ENCODE data around the gene SARS2. TPM values are rescaled to one million over a fixed set of nuclear protein-coding genes. Genes with fewer than 3 reads are reported as not detected.

The SARS2 gene
- total RNA-seq, 1 donor from 2014 or later, result 21.6 TPM

DNA sequence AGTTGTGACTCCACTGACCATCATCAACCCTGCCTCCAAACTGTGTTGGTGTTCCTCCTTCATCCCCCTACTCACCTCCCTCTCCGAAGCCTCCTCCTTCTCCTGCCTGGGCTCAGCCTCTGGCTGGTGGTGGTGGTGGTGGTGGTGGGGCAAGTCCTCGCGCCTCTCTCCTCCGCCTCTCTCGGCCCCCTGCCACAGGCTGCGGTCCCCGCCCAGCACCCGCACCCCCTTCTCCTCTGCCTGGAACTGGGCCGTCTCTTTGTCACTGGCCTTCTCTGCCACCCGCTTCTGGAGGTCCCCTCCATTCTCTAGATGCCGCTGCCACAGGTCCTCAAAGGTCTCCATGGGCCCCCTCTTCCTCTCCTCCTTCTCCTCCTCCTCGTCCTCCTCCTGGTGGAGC, 20.1 kb downstream of the SARS2 start:
- H3K9me3 ChIP-seq, result no peaks in the 10 kb centered on the region
- TF ChIP-seq, protein P1, sequence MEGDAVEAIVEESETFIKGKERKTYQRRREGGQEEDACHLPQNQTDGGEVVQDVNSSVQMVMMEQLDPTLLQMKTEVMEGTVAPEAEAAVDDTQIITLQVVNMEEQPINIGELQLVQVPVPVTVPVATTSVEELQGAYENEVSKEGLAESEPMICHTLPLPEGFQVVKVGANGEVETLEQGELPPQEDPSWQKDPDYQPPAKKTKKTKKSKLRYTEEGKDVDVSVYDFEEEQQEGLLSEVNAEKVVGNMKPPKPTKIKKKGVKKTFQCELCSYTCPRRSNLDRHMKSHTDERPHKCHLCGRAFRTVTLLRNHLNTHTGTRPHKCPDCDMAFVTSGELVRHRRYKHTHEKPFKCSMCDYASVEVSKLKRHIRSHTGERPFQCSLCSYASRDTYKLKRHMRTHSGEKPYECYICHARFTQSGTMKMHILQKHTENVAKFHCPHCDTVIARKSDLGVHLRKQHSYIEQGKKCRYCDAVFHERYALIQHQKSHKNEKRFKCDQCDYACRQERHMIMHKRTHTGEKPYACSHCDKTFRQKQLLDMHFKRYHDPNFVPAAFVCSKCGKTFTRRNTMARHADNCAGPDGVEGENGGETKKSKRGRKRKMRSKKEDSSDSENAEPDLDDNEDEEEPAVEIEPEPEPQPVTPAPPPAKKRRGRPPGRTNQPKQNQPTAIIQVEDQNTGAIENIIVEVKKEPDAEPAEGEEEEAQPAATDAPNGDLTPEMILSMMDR (IDR thresholded peaks at IDR 0.05), result no peak
- no peaks in the 10 kb centered on the region for H3K27me3 ChIP-seq
- no peak overlapping the region for H3K4me3 ChIP-seq
- ATAC-seq (no peak), DNase-seq (no peak)
- intact Hi-C loops (cut with DNase I), result no loop called here
- no peak overlapping the region for H3K27ac ChIP-seq
- no peaks in the 10 kb centered on the region for H3K4me1 ChIP-seq
- H3K36me3 ChIP-seq, result peaks cover 24% of the 10 kb centered on the region

DNA sequence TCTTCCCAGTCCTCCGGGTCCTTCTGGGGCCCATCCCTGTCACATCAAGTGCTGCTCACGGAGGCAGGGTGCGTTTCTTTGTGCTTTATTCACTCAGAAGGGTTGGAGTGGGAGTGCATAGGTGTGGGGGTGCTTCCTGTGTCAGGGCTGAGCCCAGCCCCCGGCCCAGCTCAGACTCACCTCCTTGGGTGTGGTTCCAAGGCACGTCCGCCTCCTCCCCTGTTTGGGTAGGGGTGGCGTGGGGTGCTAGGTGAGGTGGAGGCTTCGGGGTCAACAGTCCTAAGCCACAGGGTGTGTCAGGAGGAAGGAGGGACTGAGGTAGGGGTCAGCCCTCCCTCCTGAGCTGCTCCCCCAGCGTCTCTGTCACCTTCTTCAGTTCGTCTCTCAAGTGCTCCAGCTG, 21.7 kb downstream of the SARS2 start:
- DNase-seq (no peak), ATAC-seq (no peak)
- Histone ChIP-seq H3K4me1 (no peaks in the 10 kb centered on the region), H3K36me3 (peaks cover 30% of the 10 kb centered on the region), H3K27me3 (no peaks in the 10 kb centered on the region), H3K27ac (no peak overlapping the region), H3K9me3 (no peaks in the 10 kb centered on the region), H3K4me3 (no peak overlapping the region)
- intact Hi-C loops (cut with DNase I), result no loop called here
- TF ChIP-seq, protein P1 (IDR thresholded peaks at IDR 0.05), result no peak

DNA sequence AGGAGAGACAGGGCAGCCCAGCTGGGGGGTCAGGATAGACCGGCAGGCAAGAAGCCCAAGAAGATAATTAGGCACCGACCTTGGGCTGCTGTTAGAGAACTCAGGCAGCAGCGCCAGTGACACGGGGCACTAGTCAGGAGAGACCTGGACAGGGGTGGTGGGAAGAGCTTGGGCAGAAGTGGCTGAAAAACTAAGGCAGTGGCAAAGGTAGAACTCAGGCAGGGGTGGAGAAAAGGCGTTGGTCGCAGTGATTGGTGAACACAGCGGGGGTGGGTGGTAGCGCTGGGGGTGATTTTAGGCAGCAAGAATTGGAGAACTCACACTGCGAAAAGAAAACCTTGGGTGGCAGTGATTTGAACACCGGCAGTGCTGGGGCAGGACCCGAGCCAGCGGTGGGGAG, 22.9 kb downstream of the SARS2 start:
- peaks cover 30% of the 10 kb centered on the region for H3K36me3 ChIP-seq
- no peak for ATAC-seq
- intact Hi-C loops (cut with DNase I), result no loop called here
- H3K27ac ChIP-seq, result no peak overlapping the region
- H3K27me3 ChIP-seq, result no peaks in the 10 kb centered on the region
- no peak for DNase-seq
- H3K4me3 ChIP-seq, result no peak overlapping the region
- no peaks in the 10 kb centered on the region for H3K4me1 ChIP-seq
- no peaks in the 10 kb centered on the region for H3K9me3 ChIP-seq
- TF ChIP-seq, protein P1 (IDR thresholded peaks at IDR 0.05), result no peak

DNA sequence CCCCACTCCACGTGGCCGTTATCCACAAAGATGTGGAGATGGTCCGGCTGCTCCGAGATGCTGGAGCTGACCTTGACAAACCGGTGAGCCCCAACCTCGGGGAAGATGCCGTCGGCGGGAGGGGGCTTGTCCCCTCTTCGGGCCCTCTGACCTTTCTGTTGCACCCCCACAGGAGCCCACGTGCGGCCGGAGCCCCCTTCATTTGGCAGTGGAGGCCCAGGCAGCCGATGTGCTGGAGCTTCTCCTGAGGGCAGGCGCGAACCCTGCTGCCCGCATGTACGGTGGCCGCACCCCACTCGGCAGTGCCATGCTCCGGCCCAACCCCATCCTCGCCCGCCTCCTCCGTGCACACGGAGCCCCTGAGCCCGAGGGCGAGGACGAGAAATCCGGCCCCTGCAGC, 23.3 kb downstream of the SARS2 start:
- H3K4me1 ChIP-seq, result no peaks in the 10 kb centered on the region
- DNase-seq, result no peak
- intact Hi-C loops (cut with DNase I), result no loop called here
- no peaks in the 10 kb centered on the region for H3K27me3 ChIP-seq
- ATAC-seq, result no peak
- no peaks in the 10 kb centered on the region for H3K9me3 ChIP-seq
- H3K36me3 ChIP-seq, result peaks cover 30% of the 10 kb centered on the region
- TF ChIP-seq, protein P1 (IDR thresholded peaks at IDR 0.05), result no peak
- no peak overlapping the region for H3K27ac ChIP-seq
- no peak overlapping the region for H3K4me3 ChIP-seq

DNA sequence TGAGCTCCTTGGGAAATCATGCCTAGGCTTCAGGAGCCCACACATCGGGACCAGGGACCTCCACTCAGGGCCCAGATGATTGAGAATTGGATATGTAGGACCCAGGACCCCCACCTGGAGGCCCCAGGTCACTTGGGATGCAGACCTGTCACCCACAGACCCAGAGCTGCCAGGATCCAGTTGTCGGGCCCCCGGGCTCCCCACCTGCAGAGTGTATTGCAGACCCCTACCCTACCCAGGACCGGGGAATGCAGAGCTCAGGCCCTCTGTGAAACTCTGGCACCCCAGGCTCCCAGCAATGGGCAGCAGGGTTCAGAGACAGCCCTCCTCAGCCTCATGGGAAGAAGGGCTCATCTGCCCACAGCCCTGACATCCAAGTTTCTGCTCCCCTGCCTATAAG, 24.9 kb downstream of the SARS2 start:
- intact Hi-C loops (cut with DNase I), result no loop called here
- Histone ChIP-seq H3K36me3 (peaks cover 30% of the 10 kb centered on the region), H3K4me3 (no peak overlapping the region), H3K27me3 (no peaks in the 10 kb centered on the region), H3K4me1 (peaks cover 8% of the 10 kb centered on the region), H3K9me3 (no peaks in the 10 kb centered on the region), H3K27ac (no peak overlapping the region)
- no peak for ATAC-seq
- no peak for DNase-seq
- TF ChIP-seq, protein P1 (IDR thresholded peaks at IDR 0.05), result no peak
